ENCODE measurements around the gene RABGAP1L.
A peak's percentile ranks its signal among the peaks of the same experiment; 100 is the strongest.
"Not testable (repeated sequence)": the region's sequence is repeated elsewhere in the genome, so short reads cannot be mapped to it uniquely, and the experiment has no call there.

The RABGAP1L gene

DNA sequence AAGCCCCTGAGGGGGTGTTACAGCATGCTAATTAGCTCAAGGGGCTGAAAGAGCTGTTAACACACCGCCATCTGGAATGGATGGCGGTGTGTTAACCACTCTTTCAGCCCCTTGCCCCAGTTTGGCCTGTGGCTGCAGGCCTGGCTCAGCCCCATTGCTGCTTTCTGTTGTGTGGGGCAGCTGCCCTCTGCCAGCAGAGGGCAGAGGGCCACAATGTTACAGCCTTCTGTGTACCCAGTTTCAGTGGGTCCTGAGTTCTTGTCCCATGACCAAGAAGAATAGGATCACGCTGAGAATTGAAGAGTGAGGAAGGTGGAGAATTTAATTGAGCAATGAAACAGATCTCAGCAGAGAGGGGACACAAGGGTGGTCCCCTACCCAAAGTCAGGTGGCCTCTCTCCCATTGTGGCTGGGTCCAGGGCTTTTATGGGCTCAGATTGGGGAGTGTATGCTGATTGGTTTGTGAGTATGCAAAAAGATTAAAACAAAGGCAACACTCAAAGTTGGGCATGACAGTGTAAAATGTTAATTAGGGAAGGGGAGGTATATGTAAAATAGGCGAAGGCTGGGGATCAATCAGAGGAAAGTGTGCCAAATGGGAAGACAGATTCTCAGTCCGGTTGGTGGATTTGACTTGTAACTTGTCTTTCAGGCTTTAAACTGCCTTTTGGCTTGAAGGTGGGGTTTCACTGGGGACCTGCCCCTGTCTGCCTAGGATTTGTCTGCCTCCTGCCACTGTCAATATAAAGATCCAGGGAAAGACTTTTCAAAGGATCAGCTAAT lies 142.2 kb downstream of the RABGAP1L start:
- DNase-seq (ENCODE audit: low read depth), result no peak

DNA sequence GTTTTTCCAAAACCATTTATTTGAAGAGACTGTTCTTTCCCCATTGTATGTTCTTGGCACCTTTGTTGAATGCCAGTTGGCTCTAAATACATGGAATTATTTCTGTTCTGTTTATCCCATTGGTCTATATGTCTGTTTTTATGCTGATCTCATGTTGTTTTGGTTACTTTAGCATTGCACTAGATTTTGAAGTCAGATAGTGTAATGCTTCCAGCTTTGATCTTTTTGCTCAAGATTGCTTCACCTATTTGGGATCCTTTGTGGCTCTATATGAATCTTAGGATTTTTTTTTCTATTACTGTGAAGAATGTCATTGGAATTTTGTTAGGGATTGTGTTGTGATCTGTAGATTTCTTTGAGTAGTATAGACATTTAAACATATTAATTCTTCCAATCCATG lies 149.3 kb downstream of the RABGAP1L start:
- no peak for DNase-seq (ENCODE audit: low read depth)

DNA sequence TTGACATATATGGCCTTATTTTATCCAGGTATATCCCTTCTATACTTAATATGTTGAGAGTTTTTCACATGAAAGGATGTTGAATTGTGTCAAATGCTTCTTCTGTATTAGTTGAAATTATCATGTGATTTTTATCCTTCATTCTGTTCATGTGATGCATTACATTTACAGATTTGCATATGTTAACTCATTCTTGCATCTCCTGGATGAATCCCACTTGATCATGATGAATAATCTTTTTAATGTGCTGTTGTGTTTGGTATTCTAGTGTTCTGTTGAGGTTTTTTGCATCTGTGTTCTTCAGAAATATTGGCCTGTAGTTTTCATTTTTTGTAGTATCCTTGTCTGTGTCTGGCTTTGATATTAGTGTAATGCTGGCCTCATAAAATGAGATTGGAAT lies 150.2 kb downstream of the RABGAP1L start:
- no peak for DNase-seq (ENCODE audit: low read depth)

DNA sequence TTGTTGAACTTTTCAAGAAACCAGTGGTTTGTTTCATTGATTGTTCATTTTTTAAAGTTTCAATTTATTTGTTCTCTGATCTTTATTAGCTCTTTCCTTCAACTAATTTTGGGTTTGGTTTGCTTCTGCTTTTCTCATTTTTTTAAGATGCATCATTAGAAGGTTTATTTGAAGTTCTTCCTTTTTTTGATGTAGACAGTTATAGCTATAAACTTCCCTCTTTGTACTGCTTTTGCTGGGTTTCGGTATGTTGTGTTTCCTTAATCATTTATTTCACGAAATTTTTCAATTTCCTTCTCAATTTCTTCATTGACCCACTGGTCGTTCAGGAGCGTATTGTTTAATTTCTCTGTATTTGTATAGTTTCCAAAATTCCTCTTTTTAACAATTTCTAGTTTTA lies 155.1 kb downstream of the RABGAP1L start:
- DNase-seq (ENCODE audit: low read depth), result no peak

DNA sequence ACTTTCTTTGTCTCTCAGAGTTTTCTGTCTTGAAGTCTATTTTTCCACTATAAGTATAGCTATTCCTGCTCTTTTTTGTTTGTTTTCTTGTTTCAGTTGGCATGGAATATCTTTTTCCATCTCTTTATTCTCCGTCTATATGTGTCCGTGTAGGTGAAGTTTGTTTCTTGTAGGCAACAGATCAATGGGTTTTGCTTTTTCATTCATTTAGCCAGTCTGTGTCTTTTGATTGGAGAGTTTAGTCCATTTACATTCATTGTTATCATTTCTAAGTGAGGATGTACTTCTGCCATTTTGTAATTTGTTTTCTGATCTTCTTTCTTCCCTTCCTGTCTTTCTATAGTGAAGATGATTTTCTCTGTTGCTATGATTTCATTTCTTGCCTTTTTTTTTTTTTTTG lies 155.9 kb downstream of the RABGAP1L start:
- no peak for DNase-seq (ENCODE audit: low read depth)

DNA sequence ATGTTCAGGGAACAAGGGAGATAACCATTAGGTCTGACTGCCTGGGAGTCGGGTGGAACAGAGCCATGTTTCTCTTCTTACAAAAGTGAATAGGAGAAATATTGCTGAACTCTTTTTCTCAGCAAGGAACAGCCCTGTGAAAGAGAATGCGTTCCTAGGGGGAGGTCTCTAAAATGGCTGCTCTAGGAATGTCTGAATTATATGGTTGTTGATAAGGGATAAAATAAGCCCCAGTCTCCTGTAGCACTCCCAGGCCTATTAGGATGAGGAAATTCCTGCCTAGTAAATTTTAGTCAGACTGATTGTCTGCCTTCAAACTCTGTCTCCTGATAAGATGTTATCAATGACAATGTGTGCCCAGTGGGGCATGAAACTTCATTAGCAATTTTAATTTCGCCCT lies 161.6 kb downstream of the RABGAP1L start:
- DNase-seq (ENCODE audit: low read depth), result not testable (repeated sequence)

DNA sequence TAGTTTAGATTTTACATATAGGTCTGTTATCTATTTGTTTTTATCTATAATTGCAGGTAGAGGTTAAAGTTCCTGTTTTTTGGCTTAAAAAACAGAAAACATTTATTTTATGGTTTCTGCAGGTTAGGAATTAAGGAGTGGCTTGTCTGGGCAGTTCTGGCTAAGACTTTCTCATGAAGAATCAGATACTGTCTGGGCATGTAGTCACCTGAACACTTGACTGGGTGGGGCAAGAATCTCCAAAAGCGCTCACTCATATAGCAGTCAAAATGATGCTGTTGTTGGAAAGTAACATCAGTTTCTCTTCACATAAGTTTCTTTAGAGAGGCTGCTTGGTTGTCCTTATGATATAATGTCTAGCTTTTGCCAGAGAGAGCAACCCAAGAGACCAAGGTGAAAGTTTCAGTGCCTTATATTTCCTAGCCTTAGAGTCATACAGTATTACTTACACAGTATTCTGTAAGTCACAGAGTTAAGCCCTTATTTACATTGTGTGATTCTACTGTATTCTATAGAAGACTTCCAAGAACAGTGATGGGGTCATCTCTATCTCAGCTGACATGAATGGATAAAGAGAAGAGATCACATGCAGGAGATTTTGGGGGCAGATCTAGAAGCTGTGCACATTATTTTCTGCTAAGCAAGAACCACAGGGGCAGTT lies 163.0 kb downstream of the RABGAP1L start:
- no peak for DNase-seq (ENCODE audit: low read depth)

DNA sequence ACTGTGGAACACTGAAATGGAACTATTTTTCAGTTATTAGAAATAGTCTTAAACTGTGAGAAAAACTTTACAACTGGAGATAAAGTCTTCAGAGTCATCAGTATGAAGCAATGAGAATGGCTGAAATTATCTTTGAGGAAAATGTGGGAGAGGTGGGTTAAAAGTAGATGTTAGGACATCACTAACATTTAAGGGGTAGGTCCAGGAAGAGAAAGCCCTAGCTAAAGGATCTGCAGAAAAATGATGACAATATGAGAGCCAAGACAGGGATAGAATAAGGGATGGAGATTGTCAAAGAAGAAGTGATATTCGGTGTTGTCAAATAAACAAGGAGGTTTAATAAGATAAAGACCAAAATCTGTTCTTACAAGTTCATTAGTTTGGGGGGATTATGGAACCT lies 165.2 kb downstream of the RABGAP1L start:
- no peak for DNase-seq (ENCODE audit: low read depth)

DNA sequence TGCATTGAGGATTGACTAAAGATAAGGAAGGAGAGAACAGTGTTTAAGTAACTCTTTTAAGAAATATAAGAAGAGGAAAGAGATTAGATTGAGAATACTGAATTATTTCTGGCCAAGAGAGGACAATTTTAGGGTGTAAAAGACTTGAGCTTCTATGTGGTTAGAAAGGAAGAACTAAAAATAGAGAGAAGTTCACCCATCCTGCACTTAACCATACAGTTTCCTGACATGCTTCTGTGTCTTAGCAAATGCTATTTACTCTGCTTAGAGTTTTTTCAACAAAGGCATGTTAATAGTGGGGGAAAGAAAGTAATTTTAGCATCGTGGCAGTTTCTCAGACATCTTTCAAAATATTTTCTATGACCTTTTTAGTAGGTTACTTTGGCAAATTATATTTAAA lies 165.6 kb downstream of the RABGAP1L start:
- DNase-seq (ENCODE audit: low read depth), result no peak

DNA sequence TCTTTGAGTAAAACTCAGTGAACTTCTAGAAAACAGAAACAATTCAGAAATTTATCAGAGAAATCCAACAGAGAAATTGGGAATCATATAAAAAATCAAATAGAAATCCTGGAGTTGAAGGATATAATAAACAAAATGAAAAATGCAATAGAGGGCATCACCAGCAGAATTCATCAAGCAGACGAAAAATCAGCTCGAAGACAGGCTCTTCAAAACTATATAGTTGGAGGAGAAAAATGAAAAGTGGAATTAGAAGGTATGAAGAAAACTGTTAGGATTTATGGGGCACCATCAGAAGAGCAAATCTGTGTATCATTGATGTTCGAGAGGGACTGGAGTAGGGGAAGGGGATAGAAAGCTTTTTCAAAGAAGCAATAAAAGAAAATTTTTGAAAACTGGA lies 167.0 kb downstream of the RABGAP1L start:
- no peak for DNase-seq (ENCODE audit: low read depth)

DNA sequence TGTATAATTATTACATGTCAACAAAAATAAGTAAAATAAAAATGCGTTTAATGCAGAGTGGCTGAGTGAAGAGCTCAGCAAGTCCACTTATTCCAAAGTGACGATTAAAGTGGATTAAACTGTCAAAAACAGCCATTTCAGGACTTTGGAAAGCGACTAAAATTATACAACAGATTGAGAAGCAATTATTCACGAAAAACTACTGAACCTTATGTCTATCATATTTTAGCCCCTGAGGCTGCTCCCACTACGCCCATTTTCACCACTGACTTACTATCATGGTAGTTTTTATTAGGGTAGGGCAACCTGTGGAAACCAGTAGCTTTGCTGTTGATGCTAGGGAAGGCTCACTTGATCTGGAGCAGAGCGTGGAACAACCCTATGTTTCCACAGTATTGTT lies 174.1 kb downstream of the RABGAP1L start:
- DNase-seq (ENCODE audit: low read depth), result no peak

DNA sequence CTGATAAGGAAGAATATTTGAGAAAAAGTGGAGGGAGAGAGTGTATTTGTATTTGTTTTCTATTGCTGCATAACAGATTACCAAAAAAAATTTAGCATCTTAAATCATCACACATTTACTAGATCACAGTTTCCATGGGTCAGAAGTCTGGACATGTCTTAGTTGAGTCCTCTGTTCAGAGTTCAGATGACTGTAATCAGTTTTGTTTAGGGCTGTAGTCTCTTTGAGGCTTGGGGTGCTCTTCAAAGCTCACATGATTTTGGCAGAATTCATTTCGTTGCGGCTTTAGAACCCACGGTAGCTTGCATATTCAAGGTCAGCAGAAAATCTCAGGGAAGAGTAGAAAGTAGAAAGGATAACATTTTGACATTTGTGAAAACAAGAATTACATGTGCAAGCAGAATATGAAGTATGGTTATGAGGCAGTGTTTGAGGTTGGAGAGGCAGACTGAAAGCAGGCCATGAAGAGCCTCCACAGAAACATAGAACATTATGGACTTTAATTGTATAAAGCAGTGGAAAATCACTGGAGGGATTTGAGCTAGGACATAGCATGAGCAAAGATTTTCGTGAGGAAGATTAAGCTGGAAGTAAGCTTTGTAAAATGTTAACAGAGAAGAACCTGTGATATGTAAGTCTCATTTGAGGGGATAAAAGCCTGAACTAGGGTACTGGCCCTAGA lies 177.8 kb downstream of the RABGAP1L start:
- no peak for DNase-seq (ENCODE audit: low read depth)

DNA sequence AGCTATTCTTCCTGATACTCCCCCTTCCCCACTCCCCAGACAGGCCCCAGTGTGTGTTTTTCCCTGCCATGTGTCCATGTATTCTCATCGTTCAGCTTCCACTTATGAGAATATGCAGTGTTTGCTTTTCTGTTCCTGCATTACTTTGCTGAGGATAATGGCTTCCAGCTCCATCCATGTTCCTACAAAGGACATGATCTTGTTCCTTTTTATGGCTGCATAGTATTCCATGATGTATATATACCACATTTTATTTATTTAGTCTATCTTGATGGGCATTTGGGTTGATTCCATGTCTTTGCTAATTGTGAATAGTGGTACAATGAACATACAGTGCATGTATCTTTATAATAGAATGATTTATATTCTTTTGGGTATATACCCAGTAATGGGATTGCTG lies 181.1 kb downstream of the RABGAP1L start:
- DNase-seq (ENCODE audit: low read depth), result not testable (repeated sequence)

DNA sequence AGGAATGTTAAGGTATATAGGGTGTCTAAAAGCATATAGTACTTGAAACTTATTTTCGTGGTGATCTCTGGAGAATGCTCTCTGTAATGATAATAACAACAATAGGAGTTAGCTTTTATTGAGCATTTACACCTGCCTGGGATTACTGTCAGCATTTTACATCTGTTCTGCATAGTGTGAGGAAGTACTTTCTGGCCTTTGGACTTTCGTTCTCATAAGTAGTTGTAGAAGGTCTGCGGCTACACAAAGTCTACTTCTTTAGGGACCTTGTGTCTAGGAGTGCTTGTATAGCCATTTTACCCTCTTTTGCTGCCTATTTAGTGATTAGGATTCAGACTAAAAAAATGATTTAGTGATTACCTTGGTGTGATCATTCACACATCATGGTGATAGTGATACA lies 184.8 kb downstream of the RABGAP1L start:
- no peak for DNase-seq (ENCODE audit: low read depth)

DNA sequence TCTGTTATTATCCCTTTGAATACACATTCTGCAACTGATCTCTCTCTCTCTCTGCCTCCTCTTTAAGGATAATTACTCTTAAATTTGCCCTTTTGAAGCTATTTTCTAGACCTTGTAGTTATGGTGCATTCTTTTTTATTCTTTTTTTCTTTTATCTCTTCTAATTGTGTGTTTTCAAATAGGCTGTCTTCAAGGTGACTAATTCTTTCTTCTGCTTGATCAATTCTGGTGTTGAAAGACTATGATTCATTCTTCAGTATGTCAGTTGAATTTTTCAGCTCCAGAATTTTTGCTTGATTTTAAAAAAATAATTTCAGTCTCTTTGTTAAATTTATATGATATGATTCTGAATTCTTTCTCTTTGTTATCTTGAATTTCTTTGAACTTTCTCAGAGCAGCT lies 192.8 kb downstream of the RABGAP1L start:
- DNase-seq (ENCODE audit: low read depth), result peak; percentile 16

DNA sequence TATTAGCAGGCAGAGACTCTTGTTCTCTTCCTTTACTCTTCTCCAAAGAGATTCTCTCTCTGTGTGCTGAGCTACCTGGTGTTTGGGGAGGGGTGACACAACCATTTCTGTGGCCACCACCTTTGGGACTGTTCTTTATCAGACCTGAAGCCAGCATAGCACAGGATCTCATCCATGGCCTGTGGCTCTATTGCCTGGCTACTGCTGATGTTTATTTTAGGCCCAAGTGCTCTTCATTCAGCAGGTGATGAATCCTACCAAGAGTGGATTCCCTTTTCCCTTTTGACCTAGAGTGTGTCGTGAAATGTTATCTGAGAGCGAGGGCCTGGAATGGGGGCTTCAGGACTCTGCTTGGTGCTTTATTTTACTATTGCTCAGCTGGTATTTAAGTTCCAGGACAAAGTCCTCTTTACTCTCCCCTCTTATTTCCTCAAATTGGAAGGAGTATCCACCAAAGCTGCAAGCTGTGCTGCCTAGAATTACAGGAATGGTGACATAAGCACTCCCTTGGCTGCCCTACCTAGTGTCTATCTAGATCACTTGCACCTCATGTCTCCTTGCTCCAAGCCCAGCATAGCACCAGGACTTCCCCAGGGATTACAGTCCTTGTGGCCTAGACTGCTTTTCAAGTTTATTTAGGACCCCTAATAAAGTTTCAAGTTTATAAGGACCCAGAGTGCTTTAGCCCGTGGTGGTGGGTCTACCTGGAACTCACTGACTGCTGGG lies 193.7 kb downstream of the RABGAP1L start:
- no peak for DNase-seq (ENCODE audit: low read depth)

DNA sequence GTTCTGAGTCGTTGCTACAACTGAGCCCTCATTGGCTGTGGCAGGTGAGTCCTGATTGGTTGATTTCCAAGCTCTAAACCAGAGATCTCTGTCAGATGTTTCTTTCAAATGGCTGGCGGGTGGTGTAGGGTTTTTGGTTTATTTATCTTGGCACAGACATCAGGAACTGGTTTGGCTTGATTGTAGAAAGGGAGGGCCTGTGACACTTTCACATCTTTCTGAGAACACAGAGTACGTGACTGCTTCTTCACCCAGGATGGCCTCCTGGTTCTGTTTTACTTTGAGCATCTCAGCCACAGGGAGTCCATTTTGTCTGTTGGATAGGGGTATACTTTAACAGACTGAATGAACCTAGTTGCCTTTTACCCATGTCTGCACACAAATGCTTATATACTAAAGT lies 199.0 kb downstream of the RABGAP1L start:
- no peak for DNase-seq (ENCODE audit: low read depth)

DNA sequence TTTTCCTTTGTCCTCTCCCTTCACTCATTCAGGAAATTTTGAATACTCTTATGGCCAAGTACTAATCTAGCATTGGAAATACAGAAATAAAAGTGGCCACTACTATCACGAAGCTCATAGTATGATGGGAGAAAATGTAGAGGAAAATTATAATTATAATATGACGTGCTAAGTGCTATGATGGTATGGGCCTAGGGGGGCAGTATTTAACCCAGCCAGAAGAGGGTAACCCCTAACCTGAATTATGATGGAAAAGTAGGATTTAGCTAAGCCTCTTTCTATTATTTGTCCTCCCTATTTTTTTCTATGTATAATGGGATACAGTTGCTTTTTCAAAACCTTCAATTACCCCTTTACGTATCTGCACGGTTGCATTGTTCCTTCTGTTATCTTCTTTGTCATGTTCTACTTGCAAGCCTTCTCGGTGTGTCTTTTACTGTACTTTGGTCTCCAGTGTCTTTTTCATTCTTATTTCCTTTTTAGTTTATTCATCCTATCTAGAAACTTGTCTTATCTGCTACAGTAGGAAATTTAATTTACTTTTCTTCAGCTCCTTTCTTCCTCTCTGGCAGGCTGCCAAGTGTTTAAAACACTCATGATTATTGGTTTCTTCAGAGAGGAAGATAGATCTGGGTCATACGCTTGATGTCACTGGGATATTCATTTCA lies 199.6 kb downstream of the RABGAP1L start:
- DNase-seq (ENCODE audit: low read depth), result no peak

DNA sequence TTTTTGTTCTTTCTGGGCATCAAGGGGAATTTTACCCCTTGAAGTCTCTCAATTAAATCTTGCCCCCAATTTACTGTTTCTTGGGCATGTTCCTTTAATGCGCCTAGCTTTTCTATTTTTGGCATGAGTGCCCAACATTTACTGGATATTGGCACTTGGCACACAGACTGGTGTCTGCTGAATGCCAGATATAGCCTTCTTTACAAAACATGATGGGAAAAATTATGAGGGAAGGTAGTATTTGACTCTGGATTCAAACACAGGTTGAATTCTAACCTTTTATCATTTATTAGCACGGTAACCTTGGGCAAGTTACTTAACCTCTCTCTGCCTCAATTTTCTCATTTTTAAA lies 200.1 kb downstream of the RABGAP1L start:
- no peak for DNase-seq (ENCODE audit: low read depth)

DNA sequence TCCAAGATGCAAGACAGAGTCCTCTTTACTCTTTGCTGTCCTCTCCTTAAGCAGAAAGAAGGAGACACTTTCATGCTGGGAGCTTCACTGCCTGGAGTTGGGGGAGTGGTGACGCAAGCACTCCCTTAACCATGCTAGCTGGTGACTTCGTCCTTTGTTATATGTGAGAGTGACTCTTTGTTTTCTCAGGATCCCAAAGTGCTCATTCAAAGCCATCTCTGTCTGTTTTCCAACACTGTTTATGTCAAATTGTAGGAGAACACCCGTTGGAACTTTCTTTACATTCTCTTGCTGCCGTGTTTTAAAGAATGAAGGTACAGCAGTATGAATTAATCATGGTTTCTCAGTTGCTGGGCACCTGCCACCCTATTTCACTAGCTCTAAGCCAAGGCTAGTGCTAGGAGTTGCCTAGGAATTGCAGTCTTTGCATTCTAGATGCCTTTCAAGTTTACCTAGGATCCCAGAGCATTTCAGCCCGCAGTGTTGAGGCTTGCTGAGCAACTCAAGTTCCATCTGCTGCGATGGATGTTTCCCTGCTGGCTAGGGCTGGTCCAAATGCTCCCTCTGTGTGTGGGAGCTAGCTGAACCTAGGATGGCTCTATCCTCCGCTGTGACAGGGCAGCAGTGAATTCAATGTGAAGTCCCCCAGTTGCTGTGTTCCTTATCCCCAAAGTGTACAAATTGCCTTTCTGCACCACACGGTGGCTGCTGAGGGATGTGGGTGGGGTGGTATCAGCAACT lies 205.8 kb downstream of the RABGAP1L start:
- DNase-seq (ENCODE audit: low read depth), result no peak

DNA sequence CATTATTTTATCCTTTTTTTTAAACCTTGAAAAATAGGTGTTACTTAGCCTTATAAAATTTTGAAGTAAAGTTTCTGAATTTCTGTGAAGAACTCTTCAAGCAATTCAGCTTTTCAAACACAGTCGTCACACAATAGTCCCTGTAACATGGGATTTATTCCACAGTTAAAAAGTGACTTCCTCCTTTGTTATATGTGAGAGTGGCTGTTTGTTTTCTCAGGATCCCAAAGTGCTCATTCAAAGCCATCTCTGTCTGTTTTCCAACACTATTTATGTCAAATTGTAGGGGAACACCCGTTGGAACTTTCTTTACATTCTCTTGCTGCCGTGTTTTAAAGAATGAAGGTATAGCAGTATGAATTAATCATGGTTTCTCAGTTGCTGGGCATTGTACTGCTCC lies 207.6 kb downstream of the RABGAP1L start:
- no peak for DNase-seq (ENCODE audit: low read depth)

Measured in amniotic epithelial cell (primary cell).